GM12872 (cell line): Measurements from ENCODE around the gene TRIM5.

ENCODE experiments used
- TF ChIP-seq, protein P1 (sequence below): IDR thresholded peaks from 3 replicates; pipeline ENCODE4 v1.5.1; 2011; ENCODE audit warnings: low read depth, mild to moderate bottlenecking, low read length, moderate library complexity; ENCODE audit not compliant: insufficient read depth

The TRIM5 gene, protein sequence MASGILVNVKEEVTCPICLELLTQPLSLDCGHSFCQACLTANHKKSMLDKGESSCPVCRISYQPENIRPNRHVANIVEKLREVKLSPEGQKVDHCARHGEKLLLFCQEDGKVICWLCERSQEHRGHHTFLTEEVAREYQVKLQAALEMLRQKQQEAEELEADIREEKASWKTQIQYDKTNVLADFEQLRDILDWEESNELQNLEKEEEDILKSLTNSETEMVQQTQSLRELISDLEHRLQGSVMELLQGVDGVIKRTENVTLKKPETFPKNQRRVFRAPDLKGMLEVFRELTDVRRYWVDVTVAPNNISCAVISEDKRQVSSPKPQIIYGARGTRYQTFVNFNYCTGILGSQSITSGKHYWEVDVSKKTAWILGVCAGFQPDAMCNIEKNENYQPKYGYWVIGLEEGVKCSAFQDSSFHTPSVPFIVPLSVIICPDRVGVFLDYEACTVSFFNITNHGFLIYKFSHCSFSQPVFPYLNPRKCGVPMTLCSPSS

DNA sequence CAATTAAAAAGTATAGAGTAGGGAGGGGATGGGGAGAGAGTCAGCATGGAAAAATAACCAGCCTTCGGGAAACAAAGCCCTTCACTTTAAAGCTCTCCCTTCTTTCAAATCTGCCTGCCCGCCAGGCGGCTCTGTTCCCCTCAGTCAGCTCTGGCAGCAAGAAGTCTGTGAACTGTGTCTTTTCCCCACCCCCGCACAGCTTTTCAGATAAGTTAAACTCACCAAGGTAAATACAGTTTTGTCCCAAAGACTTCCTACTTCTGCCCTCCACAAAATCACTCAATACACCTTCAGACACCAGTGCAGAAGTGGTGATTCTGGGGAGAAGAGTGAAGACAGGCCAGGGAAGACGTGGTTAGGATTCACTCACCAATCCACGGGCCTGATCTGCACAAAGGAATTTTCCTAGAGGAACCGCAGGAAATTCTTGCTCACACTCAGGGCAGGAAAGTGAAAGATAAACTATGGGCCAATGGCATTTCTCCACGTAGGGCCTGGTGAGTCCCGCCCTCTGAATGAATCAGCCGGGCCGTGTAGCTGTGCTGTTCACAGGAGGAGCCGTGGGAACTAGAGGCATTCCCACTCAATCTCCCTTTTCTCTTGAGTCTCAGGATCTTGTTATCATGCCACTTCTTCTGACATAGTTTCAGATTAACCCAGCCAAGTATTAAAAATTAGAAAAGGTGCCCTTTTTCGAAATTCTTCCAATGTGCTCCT, at the start of gene TRIM5:
Gene TRIM5, minus strand, starts transcription at position 429 of the 717 bp plus-strand sequence. CDS start 4,897 bp downstream, outside the sequence.
- TF ChIP-seq, protein P1, sequence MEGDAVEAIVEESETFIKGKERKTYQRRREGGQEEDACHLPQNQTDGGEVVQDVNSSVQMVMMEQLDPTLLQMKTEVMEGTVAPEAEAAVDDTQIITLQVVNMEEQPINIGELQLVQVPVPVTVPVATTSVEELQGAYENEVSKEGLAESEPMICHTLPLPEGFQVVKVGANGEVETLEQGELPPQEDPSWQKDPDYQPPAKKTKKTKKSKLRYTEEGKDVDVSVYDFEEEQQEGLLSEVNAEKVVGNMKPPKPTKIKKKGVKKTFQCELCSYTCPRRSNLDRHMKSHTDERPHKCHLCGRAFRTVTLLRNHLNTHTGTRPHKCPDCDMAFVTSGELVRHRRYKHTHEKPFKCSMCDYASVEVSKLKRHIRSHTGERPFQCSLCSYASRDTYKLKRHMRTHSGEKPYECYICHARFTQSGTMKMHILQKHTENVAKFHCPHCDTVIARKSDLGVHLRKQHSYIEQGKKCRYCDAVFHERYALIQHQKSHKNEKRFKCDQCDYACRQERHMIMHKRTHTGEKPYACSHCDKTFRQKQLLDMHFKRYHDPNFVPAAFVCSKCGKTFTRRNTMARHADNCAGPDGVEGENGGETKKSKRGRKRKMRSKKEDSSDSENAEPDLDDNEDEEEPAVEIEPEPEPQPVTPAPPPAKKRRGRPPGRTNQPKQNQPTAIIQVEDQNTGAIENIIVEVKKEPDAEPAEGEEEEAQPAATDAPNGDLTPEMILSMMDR: peak; percentile 79

DNA sequence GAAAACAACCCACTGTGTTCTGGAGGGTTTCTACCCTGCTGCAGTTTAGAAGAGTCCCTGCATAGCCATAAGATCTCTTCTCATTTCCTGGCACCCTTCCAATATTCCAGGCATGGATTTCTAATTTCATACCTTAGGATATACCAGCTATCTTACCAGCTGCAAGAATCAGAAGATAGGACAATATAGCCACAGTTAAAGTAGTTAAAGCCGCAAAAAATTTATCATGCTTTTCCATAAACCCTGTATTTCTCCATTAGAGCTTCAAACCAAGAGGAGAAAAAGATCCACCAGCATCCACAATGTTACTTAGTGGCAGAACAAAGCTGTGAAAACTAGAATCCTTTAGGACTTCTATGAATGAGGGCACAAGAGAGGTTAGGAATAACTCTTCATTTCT, 42.8 kb upstream of the TRIM5 start:
- TF ChIP-seq, protein P1: no peak

DNA sequence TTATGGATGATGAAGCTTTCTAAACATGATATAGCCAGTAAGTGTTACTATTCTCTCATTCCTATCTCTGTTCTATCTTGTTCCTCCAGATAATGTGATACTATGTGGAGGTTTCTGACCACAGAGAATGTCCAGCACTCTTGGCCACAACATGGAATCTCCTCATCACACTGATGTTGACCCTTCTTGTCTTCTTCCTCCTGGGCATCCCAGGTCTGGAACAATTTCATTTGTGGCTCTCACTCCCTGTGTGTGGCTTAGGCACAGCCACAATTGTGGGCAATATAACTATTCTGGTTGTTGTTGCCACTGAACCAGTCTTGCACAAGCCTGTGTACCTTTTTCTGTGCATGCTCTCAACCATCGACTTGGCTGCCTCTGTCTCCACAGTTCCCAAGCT, 41.5 kb upstream of the TRIM5 start:
- TF ChIP-seq, protein P1: no peak

DNA sequence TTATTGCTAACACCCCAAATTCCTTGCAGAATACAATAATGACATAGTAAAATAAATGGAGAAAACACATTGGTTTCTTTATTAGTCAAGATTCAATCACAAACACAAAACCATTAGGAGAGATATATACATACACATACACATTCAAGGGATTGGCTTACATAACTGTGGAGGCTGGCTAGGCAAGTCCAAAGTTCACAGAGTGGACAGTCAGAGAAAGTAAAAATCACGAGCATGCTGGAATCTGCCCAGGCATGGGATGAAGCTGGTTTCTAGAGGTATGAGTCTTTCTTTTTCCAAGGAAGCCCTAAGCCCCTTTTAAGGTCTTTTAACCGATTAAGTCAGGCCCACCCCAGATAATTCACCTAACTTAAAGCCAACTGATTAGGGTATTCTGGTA, 37.7 kb upstream of the TRIM5 start:
- TF ChIP-seq, protein P1: no peak

DNA sequence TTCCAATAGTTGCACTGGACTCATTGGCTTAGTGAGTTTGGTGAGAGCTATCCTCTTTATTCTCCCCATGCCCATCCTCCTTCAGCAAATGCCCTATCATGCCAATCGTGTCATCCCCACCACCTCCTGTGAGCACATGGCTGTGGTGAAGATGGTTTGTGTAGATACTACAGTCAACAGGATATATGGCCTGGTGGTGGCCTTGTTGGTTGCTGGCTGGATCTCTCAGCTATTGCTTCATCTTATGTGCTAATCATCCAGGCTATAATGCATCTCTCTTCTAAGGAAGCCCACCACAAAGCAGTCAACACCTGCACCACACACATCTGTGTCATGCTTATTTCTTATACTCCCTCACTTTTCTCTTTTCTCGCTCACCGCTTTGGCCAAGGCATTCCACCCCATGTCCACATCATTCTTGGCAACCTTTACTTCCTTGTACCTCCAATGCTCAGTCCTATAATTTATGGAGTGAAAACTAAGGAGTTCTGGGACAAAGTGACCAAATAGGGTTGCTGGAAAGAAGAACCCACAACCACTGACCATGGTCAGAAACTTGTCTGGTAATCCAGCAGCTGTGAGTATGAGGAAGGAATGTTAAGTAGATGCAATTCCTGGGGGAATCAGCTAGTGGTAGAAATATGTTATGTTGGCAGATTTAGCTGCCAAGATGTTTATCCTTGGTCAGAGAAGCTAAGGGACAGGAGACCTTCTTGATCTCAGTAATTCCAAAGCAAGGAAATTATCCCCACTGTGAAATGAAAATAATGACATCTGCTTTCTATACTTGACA, 35.0 kb upstream of the TRIM5 start:
- TF ChIP-seq, protein P1: no peak

DNA sequence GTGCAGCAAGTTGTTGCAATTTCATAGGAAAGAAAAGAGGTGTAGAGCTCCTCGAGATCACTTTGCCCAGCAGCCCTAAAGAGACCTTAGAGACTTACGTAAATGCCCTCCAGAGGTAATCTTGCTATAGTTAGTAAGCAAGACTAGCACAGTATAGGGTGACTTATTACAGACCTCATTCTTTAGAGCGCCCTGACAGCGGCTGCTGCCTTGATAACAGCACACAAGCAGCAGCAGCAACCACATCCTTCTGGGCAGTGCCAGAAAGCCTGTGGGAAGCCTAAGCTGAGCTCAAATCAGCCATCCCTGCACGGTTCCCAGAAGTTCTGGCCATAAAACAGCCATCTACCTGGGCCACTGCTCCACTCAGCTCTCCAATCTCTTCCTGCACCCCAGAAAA, 28.8 kb upstream of the TRIM5 start:
- TF ChIP-seq, protein P1: no peak

DNA sequence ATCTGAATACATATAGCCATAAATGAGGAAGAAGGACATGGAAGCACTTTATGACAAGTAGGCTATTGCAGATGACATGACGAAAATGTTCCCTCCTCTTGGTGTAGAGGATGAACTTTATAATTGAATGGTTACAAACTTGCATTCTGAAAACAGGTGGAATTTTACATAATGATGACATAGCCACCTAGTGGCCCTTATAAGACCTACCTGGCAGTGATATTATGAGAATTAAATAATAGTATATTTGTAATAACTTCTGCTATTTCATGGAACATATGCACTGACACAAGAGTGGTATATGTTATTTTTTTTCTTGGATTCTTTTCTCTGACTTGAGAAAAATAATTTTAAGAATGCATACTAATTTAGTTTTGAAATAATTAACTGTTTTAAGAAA, 27.6 kb upstream of the TRIM5 start:
- TF ChIP-seq, protein P1: peak; percentile 31; the same call in 1 of the 3 replicates
